NCI-H446 (cell line): ENCODE data around the gene PALLD.
A peak's percentile ranks its signal among the peaks of the same experiment; 100 is the strongest.

Experiments used
- DNase-seq, 2 experiments: peaks; one replicate each; lab custom pipeline; 2025; lab: John Stamatoyannopoulos, UW

The PALLD gene

DNA sequence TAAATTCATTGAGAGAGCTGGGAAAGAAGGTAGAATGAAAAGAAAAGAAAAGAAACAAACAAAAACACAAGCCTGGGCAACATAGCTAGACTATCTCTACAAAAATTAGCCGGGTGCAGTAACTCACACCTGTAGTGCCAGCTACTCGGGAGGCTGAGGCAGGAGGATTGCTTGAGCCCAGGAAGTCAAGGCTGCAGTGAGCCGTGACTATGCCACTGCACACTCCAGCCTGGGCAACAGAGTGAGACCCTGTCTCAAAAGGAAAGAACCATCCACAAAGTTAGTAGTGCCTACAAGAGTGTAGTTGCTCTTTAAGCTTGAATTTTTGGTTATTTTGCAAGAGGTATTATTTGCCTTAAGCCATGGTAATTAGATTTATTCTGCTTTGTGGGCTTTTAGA is 355.5 kb downstream of the PALLD start:
- no peak for DNase-seq

DNA sequence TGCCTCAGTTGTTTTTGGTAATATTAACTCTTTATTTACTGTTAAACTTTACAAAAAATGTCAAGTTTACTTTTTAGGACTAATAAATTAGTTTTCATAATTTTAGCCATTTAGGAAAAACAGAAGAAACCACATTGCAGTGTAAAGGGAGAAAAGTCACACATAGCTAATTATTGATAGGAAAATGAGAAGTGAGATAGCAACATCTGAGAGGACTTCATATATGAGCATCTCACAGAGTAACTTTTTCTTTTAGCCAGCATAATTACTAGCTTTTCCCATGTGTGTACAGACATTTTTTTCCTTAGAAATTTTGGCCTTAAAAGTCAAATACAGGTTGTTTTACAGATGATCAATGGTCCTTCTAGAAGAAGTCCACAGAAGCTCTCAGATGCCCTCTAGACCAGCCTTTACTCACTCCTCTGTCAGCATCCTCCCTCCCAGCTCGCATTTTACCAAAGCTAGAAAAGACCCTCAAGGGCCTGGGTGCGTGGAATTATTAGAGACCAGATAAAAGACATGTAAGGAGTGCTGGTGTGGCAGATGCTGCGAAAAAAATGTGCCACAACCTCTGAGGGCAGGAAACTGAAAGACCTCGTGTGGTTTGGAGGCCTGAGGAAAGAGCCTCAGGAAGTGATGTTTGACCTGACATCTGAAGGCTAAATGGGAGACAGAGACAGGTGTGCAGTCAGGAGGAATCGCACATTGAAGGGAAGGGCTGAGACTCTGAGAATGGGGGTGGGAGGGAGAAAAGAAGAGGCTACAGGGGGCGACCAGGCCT is 356.3 kb downstream of the PALLD start:
- no peak for DNase-seq

DNA sequence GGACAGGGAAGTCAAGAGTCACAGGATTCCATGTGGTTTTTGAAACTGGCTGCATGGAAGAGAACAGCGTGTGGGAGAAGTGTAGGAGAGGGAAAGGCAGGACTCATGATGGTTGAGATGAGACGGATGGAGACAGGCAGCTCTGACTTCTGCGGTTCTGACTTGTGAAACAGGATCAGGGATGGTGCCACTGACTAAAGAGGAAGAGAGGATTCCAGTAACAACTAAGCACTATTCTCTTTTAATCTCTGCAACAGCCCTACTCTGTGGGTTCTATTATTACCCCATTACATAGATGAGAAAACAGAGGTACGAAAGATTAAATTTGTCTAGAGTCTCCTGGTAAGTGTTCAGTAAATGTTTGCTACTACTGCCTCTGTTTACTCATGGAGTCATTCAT is 356.9 kb downstream of the PALLD start:
- no peak for DNase-seq

DNA sequence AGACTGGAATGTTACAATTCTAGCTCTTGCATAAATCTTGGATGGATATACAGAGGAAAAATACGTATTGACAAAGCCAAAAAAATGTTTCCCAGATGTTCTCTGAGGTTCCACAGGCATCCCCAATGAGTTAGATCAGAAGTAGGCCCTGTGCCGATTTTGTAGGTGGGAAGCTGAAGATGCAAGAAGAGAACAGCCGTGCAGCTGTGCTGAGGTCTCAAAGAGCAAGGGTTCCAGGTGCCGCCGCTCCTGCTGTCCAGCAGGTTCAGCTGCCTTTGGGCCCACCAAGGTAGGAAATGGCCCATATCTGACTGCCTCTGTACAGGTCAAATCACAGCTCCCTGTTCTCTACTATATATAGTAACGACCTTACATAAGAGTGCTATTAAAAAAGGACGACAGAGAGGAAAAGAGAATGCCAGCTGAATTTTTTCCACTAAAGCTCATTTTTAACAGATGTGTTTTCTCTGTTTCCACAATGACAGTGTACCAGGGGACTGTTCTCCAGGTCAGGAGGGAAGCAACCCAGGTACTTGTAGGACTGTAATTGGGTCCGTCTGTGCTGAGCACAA is 357.6 kb downstream of the PALLD start:
- DNase-seq = no peak

DNA sequence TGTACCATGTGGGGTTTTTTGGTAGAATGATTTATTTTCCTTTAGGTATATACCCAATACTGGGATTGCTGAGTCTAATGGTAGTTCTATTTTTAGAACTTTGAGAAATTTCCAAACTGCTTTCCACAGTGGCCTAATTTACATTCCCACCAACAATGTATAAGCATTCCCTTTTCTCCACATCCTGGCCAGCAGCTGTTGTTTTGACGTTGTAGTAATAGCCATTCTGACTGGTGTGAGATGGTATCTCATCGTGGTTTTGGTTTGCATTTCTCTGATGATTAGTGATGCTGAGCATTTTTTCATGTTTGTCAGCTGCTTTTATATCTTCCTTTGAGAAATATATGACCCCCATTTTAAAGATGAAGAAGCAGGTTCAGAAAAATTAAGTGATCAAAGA is 359.5 kb downstream of the PALLD start:
- no peak for DNase-seq

DNA sequence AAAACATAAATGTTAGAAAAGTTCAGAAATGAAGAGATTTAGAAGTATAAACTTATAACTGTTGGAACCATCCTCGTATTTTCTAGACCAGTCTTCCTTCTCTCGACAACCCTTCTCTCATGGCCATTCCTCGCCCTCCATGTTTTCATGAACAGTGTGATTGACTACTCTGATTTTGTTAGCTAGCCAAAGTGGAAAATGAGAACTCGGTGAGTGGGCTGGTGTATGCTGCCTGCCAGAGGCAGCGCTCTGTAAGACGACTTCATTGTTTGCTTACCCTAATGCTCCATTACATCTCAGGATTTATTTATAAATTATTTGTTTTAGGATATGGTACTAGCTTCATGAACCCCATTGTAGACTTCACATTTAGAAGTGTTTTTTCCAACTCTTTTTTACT is 360.2 kb downstream of the PALLD start:
- no peak for DNase-seq

DNA sequence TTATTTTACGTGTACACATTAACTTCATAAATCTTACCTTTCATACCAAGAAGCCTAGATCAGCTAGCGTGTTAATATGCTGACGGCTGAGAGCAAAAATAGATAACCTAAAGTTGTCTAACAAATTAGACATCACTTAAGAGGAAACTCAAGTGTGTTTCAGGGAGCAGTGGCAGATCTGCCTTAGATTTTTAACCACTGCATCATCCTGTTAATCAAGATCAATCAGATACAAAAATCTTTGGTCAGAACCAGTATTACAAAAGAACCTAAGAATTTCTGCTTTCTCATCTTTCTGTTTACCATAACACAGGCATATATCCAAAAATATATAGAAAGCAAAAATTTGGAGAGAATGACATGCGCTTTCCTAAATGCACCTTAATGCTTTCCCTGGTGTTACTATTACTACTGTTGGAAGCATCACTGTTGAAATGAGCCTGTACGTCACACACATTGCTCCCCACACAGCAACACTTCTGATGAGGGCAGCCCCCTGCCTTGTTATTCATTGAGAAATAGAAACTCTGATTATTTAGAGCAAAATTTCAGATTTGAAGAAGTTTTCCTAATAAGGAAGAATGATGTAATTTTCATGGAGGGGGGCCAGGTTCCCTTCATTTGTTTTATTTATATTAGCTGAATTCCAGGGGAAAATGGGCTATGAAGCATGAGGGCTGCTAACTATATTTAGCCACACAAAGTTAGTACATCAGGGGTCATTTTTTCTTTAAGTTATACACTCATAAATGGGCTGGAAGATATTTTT is 360.9 kb downstream of the PALLD start:
- DNase-seq = peak in 1 of 2 experiments; percentile 15

DNA sequence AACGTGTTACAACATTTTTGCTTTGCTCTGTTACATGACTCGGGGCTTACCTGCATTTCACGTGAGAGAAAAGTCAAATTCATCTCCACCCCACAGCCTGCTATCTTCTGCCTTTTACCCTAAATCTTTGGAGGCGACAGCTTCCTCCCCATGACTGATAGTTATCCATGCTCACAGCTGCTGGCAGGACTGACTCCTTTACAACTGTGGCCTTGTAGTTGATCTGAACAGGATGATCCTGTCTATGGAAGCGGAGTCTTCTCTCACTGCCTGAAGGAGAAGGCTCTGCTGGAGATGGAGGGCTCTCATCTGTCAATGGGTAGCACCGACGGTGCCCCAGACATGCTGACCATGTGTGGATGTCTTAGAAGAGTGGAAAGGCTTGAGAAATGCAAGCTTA is 362.2 kb downstream of the PALLD start:
- DNase-seq = no peak

DNA sequence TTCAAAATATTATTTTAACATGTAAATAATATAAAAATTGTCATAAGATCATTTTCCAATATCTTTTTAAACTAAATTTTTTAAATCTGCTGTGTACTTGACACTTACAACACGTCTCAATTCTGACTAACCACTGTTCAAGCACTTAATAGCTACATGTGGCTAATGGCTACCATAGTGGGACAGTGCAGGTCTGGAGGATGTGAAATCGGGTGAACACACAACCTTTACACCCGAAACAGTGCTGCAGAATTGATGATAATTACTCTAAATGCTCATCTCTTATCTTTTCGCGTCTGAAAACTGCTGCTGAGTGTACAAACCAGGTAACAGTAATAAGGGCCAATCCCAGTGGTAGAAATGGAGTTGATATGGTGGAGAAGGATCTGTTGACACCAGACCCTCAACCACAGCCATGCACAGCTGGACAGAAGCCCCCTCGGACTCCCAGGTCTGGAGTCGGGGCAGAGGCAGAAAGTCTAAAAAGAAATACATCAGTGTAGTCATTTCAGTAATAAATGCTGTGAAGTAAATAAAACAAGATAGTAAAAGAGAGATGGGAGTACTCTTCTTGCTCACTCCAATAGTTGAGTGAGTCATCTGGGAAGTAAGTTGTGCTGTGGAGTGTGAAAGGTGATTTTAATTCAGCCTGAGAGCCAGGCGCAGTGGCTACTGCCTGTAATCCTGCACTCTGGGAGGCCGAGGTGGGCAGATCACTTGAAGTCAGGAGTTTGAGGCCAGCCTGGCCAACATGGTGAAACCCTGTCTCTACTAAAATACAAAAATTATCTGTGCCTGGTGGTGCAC is 363.2 kb downstream of the PALLD start:
- no peak for DNase-seq

DNA sequence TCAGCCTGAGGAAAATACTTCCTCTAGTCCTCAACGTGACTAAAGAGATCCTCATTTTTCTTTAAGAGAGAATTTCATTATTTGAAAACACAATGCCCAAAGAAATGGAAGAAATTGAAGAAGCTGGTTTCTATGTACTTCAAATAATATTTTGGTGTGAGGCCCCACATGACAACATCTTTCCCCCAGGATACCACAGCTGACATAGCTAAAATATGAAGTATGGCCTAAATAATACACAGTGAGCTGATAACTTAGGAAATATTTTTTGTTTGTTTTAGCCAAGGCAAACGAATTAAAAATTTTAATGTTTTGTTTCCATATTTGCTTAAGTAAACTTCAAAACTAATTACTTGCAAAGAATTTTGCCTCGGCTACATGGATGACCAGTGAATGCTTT is 364.0 kb downstream of the PALLD start:
- DNase-seq = no peak

DNA sequence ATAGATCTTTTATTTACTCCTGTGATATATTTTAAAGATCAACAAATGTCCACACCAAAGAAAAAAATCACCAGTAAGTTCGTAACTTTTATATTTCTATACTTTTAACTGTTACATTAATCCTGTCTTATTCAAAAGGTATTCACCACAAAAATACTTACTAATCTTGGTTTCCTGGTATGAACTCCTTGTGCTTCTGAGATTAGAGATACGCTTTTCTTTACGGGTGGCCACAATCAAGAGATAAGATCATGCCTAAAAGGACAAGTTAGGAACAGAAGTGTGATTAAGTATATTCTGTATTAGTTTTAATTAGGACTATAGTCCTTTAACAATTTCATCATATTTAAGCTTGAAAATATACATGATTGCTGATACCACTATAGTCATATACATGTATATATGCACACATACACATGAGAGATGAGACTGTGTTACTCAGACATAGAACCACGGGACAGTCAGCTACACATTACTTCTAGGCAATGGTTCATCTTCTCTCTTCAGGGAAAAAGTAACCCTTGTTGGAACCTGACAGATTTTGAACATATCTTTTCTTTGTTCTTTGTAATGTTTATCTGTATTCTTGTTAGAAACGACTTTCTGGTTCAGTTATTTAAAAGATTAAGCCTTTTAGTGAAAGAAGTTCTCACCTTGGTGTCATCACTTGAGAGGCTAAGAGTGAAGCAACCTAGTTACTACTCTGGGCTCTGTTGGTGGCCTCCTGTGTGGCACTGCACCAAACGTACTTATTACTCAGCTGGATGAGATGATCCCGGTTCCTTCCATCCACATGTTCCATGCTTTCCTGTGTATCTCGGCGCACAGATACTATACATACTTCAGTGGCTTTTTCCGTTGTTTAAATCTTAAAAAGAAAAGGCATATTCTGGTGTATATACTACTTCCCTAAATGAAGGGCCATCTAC is 367.1 kb downstream of the PALLD start:
- no peak for DNase-seq

DNA sequence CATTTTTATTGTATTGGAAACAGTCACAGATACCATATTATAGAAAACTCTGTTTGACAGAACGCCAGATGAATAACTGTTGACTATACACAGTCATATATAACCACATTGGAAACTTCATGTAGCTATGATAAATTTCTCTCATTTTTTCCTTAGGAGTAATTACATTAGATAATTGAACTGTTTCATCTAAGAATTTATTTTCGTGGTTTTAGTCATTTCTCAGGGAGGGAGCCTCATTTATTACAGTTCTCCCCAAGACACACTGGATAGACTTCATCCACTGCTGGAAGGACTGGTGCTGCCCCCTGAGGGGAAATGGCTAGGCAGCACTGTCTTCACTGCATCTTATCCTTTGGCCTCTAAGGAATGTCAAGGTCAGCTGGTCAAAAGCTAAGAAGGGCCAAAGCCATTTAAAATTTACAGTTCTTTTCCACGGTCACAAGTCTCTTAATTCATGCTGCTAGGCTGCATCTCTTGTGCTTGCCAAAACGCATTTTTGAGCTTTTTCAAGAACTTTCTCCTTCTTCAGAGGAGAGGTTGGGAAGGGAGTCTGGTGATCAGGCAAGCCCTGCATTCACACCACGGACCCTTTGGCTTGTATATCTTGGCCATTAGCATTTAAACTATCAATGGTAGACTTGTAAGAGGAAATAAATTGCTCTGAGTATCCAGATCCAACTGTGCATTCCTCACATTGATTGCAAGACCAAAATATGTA is 368.1 kb downstream of the PALLD start:
- no peak for DNase-seq

DNA sequence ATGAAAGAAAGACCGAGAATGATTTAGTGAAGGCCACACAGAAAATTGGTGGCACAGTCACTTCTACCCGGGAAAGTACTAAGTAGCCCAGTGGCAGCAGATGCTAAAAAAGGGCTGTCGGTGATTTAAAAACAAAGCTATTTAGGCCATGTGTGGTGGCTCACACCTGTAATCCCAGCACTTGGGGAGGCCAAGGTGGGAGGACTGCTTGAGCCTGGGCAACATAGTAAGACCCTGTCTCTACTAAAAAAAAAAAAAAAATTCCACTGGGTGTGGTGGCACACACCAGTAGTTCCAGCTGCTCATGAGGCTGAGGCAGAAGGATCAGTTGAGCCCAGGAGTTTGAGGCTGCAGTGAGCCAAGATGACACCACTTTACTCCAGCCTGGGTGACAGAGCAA is 369.0 kb downstream of the PALLD start:
- no peak for DNase-seq

DNA sequence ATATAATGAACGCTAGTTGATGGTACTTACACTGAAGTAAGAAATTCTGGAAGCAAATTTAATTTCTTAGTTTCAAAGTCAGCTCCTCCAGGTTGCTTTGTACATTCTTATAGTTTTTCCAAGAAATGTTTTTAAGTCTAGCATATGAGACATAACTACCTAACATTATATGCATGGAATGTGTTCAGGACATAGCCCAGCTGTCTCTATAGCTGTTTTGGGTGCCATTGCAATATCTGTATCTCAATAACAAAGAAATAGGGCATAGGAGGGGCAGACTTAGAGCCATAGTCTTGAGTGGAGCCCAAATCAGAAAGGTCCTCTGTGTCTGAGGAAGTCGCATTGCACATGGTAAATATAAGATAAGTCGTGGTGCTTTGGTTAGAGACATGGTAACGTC is 369.8 kb downstream of the PALLD start:
- no peak for DNase-seq

DNA sequence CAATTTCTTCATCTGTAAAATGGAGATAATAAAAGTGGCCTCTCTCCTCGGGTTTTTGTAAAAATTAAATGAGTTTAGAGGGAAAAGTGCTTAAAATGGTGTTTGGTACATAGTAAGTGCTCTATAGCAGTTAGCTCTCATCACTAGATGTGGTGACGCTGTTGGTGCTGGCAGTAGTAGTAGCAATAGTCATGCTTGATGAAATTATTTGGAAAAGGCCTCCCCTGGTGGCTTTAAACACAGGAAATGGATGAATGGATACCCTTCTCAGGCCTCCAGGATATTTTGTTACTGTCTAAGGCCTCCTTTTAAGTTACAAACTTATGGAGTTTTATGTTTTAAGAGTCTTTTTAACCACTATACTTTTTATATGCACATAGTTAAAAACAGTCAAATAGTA is 370.3 kb downstream of the PALLD start:
- DNase-seq = no peak

DNA sequence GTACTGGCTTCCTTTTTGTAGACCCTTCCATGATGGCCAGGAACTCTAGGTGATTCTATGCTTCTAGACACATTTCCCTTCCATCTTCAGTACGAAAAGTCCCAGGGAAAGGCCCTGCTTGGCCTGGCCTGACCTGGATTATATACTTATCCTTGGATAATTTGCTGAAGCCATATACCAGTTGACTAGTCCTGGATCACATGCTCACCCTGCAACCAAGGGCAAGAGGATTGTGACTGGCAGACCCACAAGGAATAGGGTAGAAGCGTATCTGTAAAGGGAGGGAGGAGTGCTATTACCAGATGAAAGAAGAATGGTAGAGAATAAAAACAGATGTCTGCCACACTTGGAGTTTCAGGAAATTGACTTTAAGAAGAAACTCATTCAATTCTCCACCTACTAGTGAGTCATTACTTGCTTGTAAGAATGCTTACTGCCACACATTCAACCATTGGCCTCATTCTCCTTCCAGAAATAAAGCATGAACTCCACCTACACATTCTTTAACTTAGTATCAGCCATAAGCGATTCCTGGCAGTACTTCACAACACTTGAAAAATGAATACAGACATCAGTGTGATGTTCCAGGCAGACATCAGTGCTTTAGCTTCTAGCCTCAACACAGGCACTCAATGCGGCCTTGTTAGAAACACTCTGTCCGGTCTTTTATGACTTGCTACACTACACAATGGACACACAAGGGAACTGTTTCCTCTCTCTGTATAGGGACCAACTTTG is 371.4 kb downstream of the PALLD start:
- DNase-seq = no peak

DNA sequence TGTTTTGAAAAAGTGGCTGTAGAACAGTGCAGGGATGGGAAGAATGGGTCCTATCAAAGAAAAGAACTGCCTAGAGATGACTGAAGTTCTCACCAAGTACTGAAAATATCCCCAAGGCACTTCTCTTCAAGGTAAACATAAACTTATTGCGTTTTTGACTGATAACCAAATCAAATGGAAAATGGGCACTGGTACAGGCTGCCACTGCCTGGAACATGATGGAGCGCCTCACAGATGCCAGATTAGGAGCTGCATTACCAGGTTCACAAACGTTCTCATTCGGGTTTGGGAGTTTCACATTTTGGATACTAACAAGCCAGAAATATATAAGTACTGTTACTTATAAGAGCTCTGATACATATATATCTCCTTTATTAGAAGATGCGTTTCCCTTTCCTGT is 371.9 kb downstream of the PALLD start:
- DNase-seq = no peak

DNA sequence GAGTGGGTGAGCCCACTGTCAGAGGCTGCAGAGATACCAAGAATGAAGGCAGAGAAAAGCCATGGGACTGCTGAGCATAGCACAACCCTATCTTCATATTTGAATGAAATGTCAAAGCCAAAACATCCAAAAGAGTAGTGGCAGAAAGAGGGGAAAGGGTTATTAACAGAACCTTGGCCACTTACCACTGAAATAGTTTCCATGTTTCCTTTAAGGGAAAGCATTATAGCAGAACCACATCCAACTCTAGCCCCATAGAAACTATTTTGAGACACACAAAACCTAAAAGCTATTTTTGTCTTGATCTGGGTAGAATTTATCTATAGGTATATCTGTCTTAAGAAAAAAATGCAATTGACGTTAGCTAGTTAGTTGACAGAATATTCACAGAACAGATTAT is 373.2 kb downstream of the PALLD start:
- no peak for DNase-seq

DNA sequence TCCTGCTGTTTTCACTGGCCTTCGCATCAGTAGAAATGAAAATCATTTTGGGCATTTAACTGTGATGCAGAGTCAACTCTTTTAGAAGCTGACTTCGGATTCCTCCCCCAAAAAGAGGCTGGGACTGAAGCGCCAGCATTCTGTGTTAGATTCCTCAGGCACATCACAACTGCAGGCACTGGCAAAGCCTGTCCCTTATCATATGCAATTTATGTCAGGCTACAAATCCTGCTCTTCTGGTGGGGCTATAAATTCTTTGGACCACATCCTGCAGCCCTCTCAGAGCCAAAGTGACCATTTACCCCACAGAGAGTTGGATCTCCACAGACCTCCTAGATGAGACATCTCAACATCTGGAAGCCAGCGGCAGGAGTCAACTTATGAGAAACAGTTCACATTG is 374.8 kb downstream of the PALLD start:
- DNase-seq = no peak

DNA sequence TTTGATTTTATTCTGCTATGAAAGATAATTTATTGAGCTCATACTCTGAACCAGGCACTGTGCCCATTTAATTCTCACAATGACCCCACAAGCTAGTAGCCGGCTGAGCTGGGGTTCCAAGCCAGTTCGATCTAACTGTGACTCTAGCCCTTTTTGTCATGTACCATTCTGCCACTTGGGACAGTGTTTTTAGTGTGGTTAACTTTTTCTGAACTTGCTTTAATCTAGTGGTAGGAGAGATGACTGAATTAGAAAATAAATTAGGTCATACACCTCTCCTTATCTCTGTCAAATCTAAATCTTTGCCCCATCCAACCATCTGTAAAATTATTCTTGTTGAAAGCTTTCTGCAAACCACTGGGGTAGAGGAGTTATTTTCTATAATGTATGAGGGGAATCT is 377.2 kb downstream of the PALLD start:
- DNase-seq = no peak
